HG03066 (cell line): ENCODE data around the gene ACTR3C.
"Not testable (repeated sequence)": the region's sequence is repeated elsewhere in the genome, so short reads cannot be mapped to it uniquely, and the experiment has no call there.

Experiments
- ATAC-seq: cut with Tn5 transposase; IDR thresholded peaks from one replicate; pipeline ENCODE4 v1.9.1; 2021; ENCODE audit warnings: low read depth; ENCODE audit not compliant: unreplicated experiment

The ACTR3C gene

GRCh38 chr7:150287815-150288214 lies 35.5 kb downstream of the ACTR3C start:
- not testable (repeated sequence) for ATAC-seq

GRCh38 chr7:150285849-150286754 lies 37.2 kb downstream of the ACTR3C start:
- not testable (repeated sequence) for ATAC-seq

GRCh38 chr7:150283608-150284007 lies 39.7 kb downstream of the ACTR3C start:
- ATAC-seq, result not testable (repeated sequence)

GRCh38 chr7:150283111-150283510 lies 40.2 kb downstream of the ACTR3C start:
- not testable (repeated sequence) for ATAC-seq

GRCh38 chr7:150281681-150282403 lies 41.5 kb downstream of the ACTR3C start:
- not testable (repeated sequence) for ATAC-seq

- not testable (repeated sequence) for ATAC-seq
Measured at GRCh38 chr7:150278383-150278782, 45.0 kb downstream of the ACTR3C start.

- ATAC-seq, result peak; percentile 66
Measured at GRCh38 chr7:150276132-150276695, 47.1 kb downstream of the ACTR3C start.

GRCh38 chr7:150271898-150272297 lies 51.4 kb downstream of the ACTR3C start:
- ATAC-seq, result not testable (repeated sequence)

GRCh38 chr7:150270101-150270824 lies 53.1 kb downstream of the ACTR3C start:
- ATAC-seq, result not testable (repeated sequence)

- not testable (repeated sequence) for ATAC-seq
Measured at GRCh38 chr7:150268798-150269197, 54.5 kb downstream of the ACTR3C start.

GRCh38 chr7:150268287-150268686 lies 55.1 kb downstream of the ACTR3C start:
- ATAC-seq, result not testable (repeated sequence)

GRCh38 chr7:150266953-150267665 lies 56.2 kb downstream of the ACTR3C start:
- ATAC-seq, result not testable (repeated sequence)

GRCh38 chr7:150262656-150263055 lies 60.7 kb downstream of the ACTR3C start:
- not testable (repeated sequence) for ATAC-seq

GRCh38 chr7:150247745-150248144 lies 75.6 kb downstream of the ACTR3C start:
- ATAC-seq, result not testable (repeated sequence)

- not testable (repeated sequence) for ATAC-seq
Measured at GRCh38 chr7:150245208-150245607, 78.1 kb downstream of the ACTR3C start.

- ATAC-seq, result not testable (repeated sequence)
Measured at GRCh38 chr7:150242935-150243334, 80.4 kb downstream of the ACTR3C start.

GRCh38 chr7:150225444-150225843 lies 97.9 kb downstream of the ACTR3C start:
- not testable (repeated sequence) for ATAC-seq

- not testable (repeated sequence) for ATAC-seq
Measured at GRCh38 chr7:150222083-150222972, 101.0 kb downstream of the ACTR3C start.
